ENCODE measurements around the gene BCAS4.
A peak's percentile ranks its signal among the peaks of the same experiment; 100 is the strongest.

Gene BCAS4

GRCh38 chr20:50911716-50912115, 116.9 kb downstream of the BCAS4 start:
- DNase-seq (ENCODE audit: low read depth): no peak

DNA sequence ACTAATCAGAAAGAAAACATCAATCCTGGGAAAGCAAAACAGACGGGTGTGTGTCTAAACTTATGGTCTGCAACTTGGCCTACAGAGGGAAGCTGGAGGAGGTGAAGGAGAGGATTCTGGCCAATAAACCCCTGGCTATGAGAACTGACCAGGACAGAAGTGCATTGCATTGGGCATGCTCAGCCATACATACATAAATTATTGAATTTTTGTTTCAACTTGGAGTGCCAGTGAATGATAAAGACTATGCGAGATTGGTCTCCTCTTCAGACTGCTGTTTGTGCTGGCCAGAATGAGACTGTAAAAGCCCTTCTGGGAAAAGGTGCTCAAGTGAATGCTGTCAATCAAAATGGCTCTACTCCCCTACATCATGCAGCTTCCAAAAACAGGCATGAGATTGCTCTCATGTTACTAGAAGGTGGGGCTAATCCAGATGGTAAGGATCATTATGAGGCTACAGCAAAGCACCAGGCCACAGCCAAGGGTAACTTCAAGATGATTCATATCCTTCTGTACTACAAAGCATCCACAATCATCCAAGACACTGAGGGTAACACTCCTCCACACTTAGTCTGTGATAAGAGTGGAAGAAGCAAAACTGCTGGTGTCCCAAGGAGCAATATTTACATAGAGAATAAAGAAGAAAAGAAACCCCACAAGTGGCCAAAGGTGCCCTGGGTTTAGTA, 119.0 kb downstream of the BCAS4 start:
- peak; percentile 58 for DNase-seq (ENCODE audit: low read depth)

- peak; percentile 25 for DNase-seq (ENCODE audit: low read depth)
These were observed 120.6 kb downstream of the BCAS4 start for GRCh38 chr20:50915424-50915823.

- peak; percentile 26 for DNase-seq (ENCODE audit: low read depth)
These were observed 121.4 kb downstream of the BCAS4 start for GRCh38 chr20:50916257-50916656.

DNA sequence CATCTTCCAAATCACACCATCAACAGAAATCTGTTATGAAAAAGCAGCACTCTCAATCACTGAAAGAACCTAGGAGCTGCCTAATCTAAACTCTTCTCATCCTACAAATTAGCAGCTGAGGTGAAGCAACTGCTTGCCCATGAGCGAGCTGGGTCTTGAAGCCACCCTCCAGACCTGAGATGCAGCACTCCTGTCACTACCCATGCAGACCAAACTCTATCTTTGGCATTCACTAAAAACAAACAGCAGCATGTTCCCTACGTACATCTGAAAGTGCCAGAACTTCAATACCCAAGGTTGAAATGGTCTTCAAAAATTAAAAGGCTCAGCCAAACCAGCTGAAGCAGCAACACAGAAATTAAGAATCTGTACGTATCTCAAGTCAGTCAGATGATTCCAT, 122.1 kb downstream of the BCAS4 start:
- DNase-seq (ENCODE audit: low read depth): no peak

DNA sequence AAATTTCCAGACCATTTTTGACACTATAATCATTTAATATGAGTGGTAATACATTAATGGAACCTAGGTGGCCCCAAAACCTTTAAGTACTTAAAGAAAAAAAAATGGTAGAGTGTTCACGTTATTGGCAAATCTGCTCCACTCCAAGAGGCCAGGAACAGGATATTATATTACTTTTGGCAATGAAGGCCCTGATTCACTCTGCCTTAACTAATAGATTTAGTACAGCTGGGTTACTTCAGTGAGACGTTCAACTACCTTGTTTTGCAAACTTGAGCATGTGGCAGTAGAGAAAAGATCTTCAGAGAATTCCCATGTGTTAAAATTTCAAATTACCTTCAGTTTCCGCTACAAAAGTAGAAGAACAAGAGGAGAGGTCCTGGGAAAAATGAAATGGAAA, 123.5 kb downstream of the BCAS4 start:
- peak; percentile 77 for DNase-seq (ENCODE audit: low read depth)

DNA sequence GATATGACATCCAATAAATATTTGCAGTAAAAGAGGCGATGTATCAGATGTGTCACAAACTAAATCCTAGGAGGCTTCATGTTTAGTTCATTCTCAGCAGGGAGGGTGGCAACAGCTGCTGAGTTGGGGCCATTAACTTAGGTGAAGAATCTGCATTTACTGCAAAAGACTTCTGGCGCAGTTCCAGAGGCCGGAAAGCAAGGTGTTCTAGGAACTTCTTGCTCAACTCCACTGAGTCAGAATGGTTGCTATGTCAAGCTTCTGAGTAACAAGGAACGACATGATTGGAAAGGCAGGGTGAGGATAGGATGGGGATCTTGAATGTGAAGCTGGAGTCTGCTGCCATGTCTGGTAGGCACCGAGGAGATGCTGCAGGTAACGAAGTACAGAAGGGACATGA, 124.7 kb downstream of the BCAS4 start:
- DNase-seq (ENCODE audit: low read depth): peak; percentile 54

GRCh38 chr20:50920997-50921396, 126.1 kb downstream of the BCAS4 start:
- peak; percentile 44 for DNase-seq (ENCODE audit: low read depth)

GRCh38 chr20:50921803-50922501, 127.1 kb downstream of the BCAS4 start:
- DNase-seq (ENCODE audit: low read depth): no peak

DNA sequence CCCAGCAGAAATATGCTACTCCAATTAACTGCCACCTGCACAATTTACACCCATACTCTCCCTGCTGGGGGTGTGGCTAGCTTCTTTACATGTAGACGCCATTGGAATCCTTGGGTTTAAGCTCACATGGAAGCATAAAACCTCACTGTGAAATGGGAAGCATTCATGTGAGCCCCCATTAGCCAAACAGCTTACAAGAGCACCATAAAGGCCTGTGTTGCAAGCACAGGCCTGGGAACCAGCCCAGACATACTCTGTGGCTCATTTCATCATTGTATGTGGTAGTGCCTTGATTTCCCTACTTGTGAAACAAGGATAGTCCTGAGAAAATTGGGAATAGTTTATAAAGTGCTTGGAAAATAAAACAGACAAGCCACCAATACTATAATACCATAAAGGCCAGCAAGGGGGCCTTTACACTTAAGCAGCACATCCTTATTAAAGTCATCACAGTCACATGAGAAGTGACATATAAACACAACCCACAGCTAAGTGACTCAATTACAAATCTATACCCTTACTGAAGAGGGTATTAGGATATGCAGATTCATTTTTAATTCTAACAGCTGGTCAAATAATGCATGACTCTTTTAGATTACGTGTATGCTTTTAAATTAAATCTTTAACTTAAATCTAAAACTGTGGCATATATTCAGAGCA, 129.5 kb downstream of the BCAS4 start:
- DNase-seq (ENCODE audit: low read depth): peak; percentile 44

DNA sequence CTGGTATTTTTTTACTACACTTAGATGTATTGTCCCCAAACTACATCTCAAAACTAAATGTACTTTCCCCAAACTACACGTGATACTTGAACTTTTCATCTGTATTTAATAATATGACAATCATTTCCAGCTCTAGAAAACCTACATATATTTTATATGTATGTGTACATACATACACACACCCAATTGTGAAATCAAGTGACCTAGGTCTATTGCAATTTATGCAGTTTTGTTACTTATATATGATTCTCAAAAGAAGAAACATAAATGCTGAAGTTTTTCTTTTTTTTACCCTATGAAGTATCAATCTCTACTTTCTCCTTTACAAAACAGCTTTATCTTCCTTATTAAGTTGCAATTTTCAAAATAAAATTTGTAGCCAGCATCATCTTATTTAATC, 131.7 kb downstream of the BCAS4 start:
- no peak for DNase-seq (ENCODE audit: low read depth)
